Measurements from ENCODE around the gene SPATA20.

The SPATA20 gene

GRCh38 chr17:50562242-50563091 lies 15.5 kb downstream of the SPATA20 start:
- no peak for DNase-seq (ENCODE audit: low read depth in 2 of 2)
- TF ChIP-seq CTCF (IDR thresholded peaks at IDR 0.05; ENCODE audit: low read depth, low read length), result no peak
- H3K4me3 ChIP-seq (replicated peaks in 1 of 2; ENCODE audit: low read depth in 2 of 2, low read length in 2 of 2), result no peak overlapping the region

- TF ChIP-seq CTCF (IDR thresholded peaks at IDR 0.05; ENCODE audit: low read depth, low read length), result no peak
- no peak overlapping the region for H3K4me3 ChIP-seq (replicated peaks in 1 of 2; ENCODE audit: low read depth in 2 of 2, low read length in 2 of 2)
- no peak for DNase-seq (ENCODE audit: low read depth in 2 of 2)
These were observed 16.1 kb downstream of the SPATA20 start for GRCh38 chr17:50563092-50563511.

GRCh38 chr17:50564916-50565315 lies 17.9 kb downstream of the SPATA20 start:
- H3K4me3 ChIP-seq (replicated peaks in 1 of 2; ENCODE audit: low read depth in 2 of 2, low read length in 2 of 2), result no peak overlapping the region
- TF ChIP-seq CTCF (IDR thresholded peaks at IDR 0.05; ENCODE audit: low read depth, low read length), result no peak
- DNase-seq (ENCODE audit: low read depth in 2 of 2), result peak; percentile 75 to 86

GRCh38 chr17:50565402-50566350 lies 18.7 kb downstream of the SPATA20 start:
- DNase-seq (ENCODE audit: low read depth in 2 of 2), result peak; percentile 38 to 48
- H3K4me3 ChIP-seq (replicated peaks in 1 of 2; ENCODE audit: low read depth in 2 of 2, low read length in 2 of 2), result no peak overlapping the region
- no peak for TF ChIP-seq CTCF (IDR thresholded peaks at IDR 0.05; ENCODE audit: low read depth, low read length)

- no peak for DNase-seq (ENCODE audit: low read depth in 2 of 2)
- TF ChIP-seq CTCF (IDR thresholded peaks at IDR 0.05; ENCODE audit: low read depth, low read length), result no peak
- H3K4me3 ChIP-seq (replicated peaks in 1 of 2; ENCODE audit: low read depth in 2 of 2, low read length in 2 of 2), result no peak overlapping the region
These were observed 19.9 kb downstream of the SPATA20 start for GRCh38 chr17:50566886-50567285.

GRCh38 chr17:50568659-50569058 lies 21.7 kb downstream of the SPATA20 start:
- H3K4me3 ChIP-seq (replicated peaks in 1 of 2; ENCODE audit: low read depth in 2 of 2, low read length in 2 of 2), result no peak overlapping the region
- DNase-seq (ENCODE audit: low read depth in 2 of 2), result no peak
- TF ChIP-seq CTCF (IDR thresholded peaks at IDR 0.05; ENCODE audit: low read depth, low read length), result no peak
